Measurements from ENCODE around the gene DISP1.
"Not testable (repeated sequence)": the region's sequence is repeated elsewhere in the genome, so short reads cannot be mapped to it uniquely, and the experiment has no call there.

Gene DISP1

GRCh38 chr1:222792744-222793143, 22.1 kb upstream of the DISP1 start:
- DNase-seq (ENCODE audit: low read depth in 3 of 3, low spot score in 1 of 3) = no peak

DNA sequence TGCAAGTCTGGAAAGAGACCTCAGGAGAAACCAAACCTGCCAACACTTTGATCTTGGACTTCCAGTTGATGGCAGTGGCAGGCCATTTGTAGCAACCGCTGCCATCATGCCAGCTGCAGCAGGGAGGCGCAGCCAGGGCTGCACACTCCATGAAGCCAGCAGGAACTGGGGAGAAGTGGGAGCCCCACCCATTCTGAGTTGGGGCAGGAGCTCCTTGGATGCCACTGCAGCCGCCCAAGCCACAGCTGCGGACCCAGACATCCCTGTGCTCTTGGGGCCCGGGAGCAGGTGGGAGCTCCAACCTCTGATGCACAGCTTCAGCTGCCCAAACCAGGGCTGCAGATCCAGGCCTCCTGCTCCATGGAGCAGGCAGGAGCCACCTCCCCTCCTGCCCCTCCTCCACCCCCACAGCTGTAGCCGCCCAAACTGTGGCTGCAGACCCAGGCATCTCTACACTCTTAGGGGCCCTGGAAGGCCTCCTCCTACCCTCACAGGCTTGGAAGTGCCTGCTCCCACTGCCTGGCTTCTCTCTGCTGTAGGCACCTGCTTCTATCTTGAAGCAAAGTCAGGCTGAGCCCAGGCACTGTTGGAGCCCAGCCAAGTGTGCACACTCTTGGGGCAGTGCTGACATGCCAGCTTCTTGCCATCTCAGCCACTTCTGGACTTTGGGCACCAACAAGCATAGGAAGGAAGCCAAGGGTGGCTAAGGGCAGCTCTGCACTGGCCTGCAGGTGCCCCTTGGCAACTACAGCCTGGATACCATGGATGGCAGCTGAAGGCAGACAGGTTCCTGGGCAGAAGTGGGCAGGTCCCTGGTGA, 20.0 kb upstream of the DISP1 start:
- no peak for DNase-seq (ENCODE audit: low read depth in 3 of 3, low spot score in 1 of 3)

DNA sequence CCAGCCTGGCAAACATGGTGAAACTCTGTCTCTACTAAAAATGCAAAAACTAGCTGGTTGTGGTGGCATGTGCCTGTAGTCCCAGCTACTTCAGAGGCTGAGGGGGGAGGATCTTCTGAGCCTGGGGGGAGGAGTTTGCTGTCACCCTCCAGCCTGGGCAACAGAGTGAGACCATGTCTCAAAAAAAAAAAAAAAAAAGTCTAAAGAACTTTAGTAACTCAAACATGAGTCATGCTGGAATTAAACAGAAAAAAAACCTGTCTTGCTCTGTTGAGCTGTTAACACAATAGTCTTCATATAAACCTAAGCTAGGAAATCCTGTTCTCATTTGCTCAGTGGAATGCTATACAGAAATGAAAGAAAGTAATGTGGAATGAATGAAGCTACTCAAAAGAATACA, 16.7 kb upstream of the DISP1 start:
- no peak for DNase-seq (ENCODE audit: low read depth in 3 of 3, low spot score in 1 of 3)

- DNase-seq (ENCODE audit: low read depth in 3 of 3, low spot score in 1 of 3) = no peak
Measured at GRCh38 chr1:222798975-222799374, 15.9 kb upstream of the DISP1 start.

DNA sequence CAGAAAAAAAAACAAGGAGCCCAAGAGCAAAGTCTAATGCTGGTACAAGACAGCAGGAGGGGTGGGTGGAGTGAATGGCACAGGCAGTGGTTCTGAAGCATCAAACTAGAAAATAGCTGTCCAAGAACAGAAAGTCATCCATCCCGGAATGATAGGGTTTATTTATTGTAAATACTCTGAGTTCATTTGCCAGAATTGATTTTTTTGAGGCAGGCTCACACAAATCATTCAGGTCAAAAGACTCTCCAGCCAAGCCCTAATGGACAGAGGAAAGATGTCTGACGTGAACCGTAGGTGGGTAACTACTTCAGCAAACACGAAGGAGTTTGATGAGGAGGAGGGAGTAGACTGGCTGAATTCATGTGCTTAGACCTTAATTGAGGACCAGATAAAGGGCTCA, 13.8 kb upstream of the DISP1 start:
- DNase-seq (ENCODE audit: low read depth in 3 of 3, low spot score in 1 of 3) = no peak

- no peak for DNase-seq (ENCODE audit: low read depth in 3 of 3, low spot score in 1 of 3)
Measured at GRCh38 chr1:222811671-222812070, 3.2 kb upstream of the DISP1 start.

GRCh38 chr1:222813866-222814535, 838 bp upstream of the DISP1 start:
- DNase-seq (ENCODE audit: low read depth in 3 of 3, low spot score in 1 of 3) = no peak

- no peak for DNase-seq (ENCODE audit: low read depth in 3 of 3, low spot score in 1 of 3)
Measured at GRCh38 chr1:222815440-222815765, 564 bp downstream of the DISP1 start.

- no peak for DNase-seq (ENCODE audit: low read depth in 3 of 3, low spot score in 1 of 3)
Measured at GRCh38 chr1:222817529-222817928, 2.7 kb downstream of the DISP1 start.

GRCh38 chr1:222818171-222818570, 3.3 kb downstream of the DISP1 start:
- no peak for DNase-seq (ENCODE audit: low read depth in 3 of 3, low spot score in 1 of 3)

- DNase-seq (ENCODE audit: low read depth in 3 of 3, low spot score in 1 of 3) = no peak
Measured at GRCh38 chr1:222820171-222820712, 5.4 kb downstream of the DISP1 start.

DNA sequence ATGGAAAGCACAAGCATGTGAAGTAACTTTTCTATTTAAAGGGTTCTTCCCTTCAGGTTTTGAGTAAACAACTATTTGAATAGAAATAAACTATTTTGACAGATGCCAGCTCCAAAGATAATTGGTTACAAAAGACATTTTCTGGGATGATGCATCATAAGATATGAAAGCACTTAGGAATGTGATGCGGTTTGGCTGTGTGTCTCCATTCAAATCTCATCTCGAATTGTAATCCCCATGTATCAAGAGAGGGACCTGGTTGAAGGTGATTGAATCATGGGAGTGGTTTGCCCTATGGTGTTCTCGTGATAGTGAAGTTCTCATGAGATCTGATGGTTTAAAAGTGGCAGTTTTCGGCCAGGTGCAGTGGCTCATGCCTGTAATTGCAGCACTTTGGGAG, 6.4 kb downstream of the DISP1 start:
- DNase-seq (ENCODE audit: low read depth in 3 of 3, low spot score in 1 of 3) = no peak

DNA sequence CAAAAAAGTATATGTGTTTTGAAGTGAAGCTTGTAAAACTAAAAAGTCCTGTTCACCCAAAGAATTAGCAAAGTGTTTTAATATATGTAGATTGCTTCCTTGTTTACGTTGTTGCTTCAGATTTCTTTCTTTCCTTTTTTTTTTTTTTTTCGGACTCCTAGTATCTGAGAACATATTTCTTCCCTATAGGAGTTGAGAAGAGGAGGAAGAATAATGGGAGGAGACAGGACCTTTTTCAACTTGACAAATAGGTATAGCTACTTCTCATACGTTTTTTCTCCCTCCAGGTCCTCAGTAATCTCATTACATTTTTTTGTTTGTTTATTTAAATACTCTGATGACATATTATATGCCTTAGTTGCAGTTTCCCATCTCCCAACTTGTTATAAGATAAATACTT, 8.9 kb downstream of the DISP1 start:
- DNase-seq (ENCODE audit: low read depth in 3 of 3, low spot score in 1 of 3) = no peak

DNA sequence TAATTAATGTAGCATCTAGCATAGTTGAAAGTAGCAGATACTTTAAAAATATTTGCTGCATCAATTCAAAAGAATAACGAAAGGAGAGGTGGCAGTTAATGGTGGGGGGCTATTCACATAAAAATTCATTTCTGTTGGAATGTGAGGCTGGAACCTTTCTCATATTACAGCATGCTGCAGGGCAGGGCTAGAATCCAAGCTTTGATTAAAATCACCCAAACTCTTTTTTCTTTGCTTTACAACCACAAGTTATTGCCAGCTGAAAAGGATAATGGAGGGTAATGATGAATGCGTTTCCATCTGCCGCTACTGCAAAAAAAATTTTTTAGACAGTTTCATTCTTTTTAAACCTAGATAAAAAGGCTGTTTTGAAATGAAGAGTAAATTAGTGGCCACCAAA, 9.8 kb downstream of the DISP1 start:
- no peak for DNase-seq (ENCODE audit: low read depth in 3 of 3, low spot score in 1 of 3)

- no peak for DNase-seq (ENCODE audit: low read depth in 3 of 3, low spot score in 1 of 3)
Measured at GRCh38 chr1:222828939-222829338, 14.1 kb downstream of the DISP1 start.

DNA sequence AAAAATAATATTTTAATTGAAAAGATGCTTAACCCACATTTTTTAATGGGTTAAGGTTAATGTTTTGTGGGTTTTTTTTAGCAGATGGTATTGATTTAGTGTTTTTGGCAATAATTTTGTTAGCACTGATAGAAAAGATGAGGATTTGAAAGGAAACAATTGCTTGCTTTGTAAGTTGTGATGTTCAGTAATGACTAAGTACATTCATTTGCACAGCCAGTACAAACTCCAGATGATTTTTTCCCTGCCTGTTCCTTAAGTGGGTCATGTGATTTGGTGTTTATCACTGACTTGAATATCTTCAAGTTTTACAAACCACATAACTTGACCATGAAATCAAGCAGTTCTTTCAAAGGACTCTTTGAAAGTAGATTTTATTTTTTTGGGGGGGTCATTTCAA, 15.0 kb downstream of the DISP1 start:
- DNase-seq (ENCODE audit: low read depth in 3 of 3, low spot score in 1 of 3) = no peak

GRCh38 chr1:222833356-222833876, 18.6 kb downstream of the DISP1 start:
- no peak for DNase-seq (ENCODE audit: low read depth in 3 of 3, low spot score in 1 of 3)

DNA sequence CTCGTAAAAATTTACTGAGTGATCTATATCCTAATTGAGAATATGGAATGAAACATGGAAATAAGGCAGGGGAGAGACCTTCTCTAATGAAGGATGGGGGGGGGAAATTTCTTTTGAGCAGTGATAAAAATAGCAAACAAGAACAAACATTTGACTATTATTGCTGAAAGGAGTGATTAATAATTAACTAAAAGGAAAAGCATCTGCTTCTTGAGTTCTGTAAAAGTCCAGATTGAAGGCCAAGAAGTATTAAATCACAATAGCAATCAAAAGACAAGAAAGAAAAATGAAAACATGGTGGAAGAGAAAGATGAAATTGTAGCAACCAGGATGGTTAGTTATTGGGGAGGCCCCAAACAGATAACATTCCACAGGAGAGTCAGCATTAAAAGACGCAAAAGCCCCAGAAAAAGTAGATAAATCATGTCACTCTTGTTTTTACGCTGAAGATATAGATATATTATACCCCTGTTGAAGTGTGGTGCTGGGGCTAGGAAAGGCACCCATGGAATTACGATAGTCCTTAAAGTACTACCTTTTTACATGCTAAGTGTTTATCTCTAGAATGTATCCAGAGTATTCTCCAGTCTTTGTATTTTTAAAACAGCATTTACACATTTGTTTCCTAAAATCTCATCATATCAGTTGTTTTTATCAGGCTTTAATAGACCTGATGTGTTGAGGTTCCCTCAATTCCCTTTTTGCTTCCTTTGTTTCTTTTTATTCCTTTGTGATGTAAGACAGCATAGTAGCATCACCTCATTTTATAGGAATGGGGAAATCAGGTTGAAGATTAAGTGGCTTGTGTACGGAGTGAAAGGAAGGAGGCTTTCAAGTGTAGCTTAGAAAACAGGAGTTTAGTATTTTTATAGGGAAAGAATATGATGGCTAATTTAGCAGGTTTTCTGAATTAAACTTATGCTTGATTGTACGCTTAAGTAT, 28.9 kb downstream of the DISP1 start:
- DNase-seq (ENCODE audit: low read depth in 3 of 3, low spot score in 1 of 3) = no peak

GRCh38 chr1:222844411-222844779, 29.6 kb downstream of the DISP1 start:
- DNase-seq (ENCODE audit: low read depth in 3 of 3, low spot score in 1 of 3) = no peak

- no peak for DNase-seq (ENCODE audit: low read depth in 3 of 3, low spot score in 1 of 3)
Measured at GRCh38 chr1:222845763-222846162, 30.9 kb downstream of the DISP1 start.

- DNase-seq (ENCODE audit: low read depth in 3 of 3, low spot score in 1 of 3) = not testable (repeated sequence)
Measured at GRCh38 chr1:222850550-222850949, 35.7 kb downstream of the DISP1 start.

Measured in stimulated activated CD4-positive, alpha-beta T cell treated with anti-CD3 and anti-CD28 coated beads, TNF-alpha, amount 100 ng/mL, for 1 hour (primary cell).